Measurements from ENCODE around the gene ECI1.

- TF ChIP-seq POLR2AphosphoS5 (IDR thresholded peaks at IDR 0.05; ENCODE audit: borderline replicate concordance, low read depth, low read length) (no peak), EZH2 (IDR thresholded peaks at IDR 0.05) (no peak), FOXP2 (optimal IDR thresholded peaks at IDR 0.05; ENCODE audit: control extremely low read depth, extremely low read length, insufficient read depth) (no peak)
Measured at GRCh38 chr16:2238150-2238837, 13.1 kb downstream of the ECI1 start.

Measured in SK-N-MC (cell line).